OCI-LY7 (cell line): ENCODE data around the gene CUEDC2.

Experiments used
- CTCF ChIP-seq: fragments of 200-600 bp; sonication (generic); conservative IDR thresholded peaks from 2 replicates; pipeline ENCODE4 v1.5.1; 2014; ENCODE audit warnings: mild to moderate bottlenecking, antibody characterized with exemption, low read length, moderate library complexity, mixed read lengths
- EZH2phosphoT487 ChIP-seq: fragments of 200-600 bp; sonication (generic); IDR thresholded peaks from 2 replicates; pipeline ENCODE4 v1.6.1; 2018; ENCODE audit warnings: low read depth, borderline replicate concordance, mild to moderate bottlenecking, mixed run types, antibody characterized with exemption, low read length, moderate library complexity, mixed read lengths

- no peak for TF ChIP-seq CTCF
- no peak for TF ChIP-seq EZH2phosphoT487
These were observed 26.7 kb downstream of the CUEDC2 start for GRCh38 chr10:102405632-102406031.
